Measurements from ENCODE around the gene SLC37A1. TPM values are rescaled to one million over a fixed set of nuclear protein-coding genes. Genes with fewer than 3 reads are reported as not detected.

Gene SLC37A1
- total RNA-seq, 2 donors from 2014 or later: 22.7 to 47.0 TPM

DNA sequence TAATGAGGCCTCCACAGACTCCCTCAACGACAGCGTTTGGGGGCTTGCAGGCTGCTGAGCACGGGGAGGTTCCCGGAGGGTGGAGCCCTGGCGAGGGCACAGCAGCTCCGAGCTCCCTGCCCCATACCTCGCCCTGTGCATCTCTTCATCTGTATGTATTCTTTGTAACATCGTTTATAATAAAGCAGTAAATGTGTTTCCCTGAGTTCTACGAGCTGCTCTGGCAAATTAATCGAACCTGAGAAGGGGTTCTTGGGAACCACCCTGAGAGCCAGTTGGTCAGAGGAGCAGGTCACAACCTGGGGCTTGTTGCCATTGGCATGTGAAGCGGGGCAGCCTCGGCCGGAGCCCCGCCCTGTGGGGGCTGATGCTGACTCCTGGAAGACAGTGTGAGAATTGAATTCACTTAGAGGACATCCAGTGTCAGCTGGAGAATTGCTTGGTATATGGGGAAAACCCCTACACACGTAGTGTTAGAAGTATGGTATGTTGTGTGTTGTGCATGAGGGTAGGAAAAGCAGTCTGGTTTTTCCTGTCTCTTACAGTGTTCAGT, 11.5 kb downstream of the SLC37A1 start:
- DNase-seq: peak; percentile 59
- no peaks in the 10 kb centered on the region for H3K27me3 ChIP-seq (ENCODE audit: control insufficient read depth, insufficient read depth, low read length, poor library complexity, severe bottlenecking)
- H3K9ac ChIP-seq (ENCODE audit: extremely low read depth, low read length, poor library complexity, severe bottlenecking): no peak overlapping the region
- no peaks in the 10 kb centered on the region for H3K9me3 Mint-ChIP-seq
- peak overlapping the region; percentile 30 for H3K4me3 Mint-ChIP-seq
- H3K9me3 ChIP-seq (ENCODE audit: control insufficient read depth, low read length): no peaks in the 10 kb centered on the region
- H3K27ac ChIP-seq (ENCODE audit: low read depth, low read length): peak overlapping the region; percentile 36
- no peak overlapping the region for H3K4me3 ChIP-seq (ENCODE audit: low read length)
- H3K36me3 Mint-ChIP-seq (ENCODE audit: low read depth): peaks cover 65% of the 10 kb centered on the region
- no peaks in the 10 kb centered on the region for H3K27me3 Mint-ChIP-seq (ENCODE audit: insufficient read depth)
- TF ChIP-seq, protein P1, sequence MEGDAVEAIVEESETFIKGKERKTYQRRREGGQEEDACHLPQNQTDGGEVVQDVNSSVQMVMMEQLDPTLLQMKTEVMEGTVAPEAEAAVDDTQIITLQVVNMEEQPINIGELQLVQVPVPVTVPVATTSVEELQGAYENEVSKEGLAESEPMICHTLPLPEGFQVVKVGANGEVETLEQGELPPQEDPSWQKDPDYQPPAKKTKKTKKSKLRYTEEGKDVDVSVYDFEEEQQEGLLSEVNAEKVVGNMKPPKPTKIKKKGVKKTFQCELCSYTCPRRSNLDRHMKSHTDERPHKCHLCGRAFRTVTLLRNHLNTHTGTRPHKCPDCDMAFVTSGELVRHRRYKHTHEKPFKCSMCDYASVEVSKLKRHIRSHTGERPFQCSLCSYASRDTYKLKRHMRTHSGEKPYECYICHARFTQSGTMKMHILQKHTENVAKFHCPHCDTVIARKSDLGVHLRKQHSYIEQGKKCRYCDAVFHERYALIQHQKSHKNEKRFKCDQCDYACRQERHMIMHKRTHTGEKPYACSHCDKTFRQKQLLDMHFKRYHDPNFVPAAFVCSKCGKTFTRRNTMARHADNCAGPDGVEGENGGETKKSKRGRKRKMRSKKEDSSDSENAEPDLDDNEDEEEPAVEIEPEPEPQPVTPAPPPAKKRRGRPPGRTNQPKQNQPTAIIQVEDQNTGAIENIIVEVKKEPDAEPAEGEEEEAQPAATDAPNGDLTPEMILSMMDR (conservative IDR thresholded peaks at IDR 0.05): no peak
- peaks cover 40% of the 10 kb centered on the region for H3K4me1 Mint-ChIP-seq
- peak overlapping the region; percentile 76 for H3K27ac Mint-ChIP-seq
- WGBS, 2 experiments (ENCODE audit: insufficient coverage in 1 of 2, insufficient read length in 1 of 2): 33 to 47% methylated on average over 11 to 15 of the region's 15 CpGs
- H3K36me3 ChIP-seq (ENCODE audit: control insufficient read depth, insufficient read depth, low read length): peaks cover 18% of the 10 kb centered on the region
- peaks cover 5% of the 10 kb centered on the region for H3K4me1 ChIP-seq (ENCODE audit: control insufficient read depth, insufficient read depth, low read length)

GRCh38 chr21:42525676-42526378, 12.2 kb downstream of the SLC37A1 start:
- H3K4me3 Mint-ChIP-seq: no peak overlapping the region
- Histone ChIP-seq H3K9me3 (ENCODE audit: control insufficient read depth, low read length) (no peaks in the 10 kb centered on the region), H3K27me3 (ENCODE audit: control insufficient read depth, insufficient read depth, low read length, poor library complexity, severe bottlenecking) (no peaks in the 10 kb centered on the region), H3K4me1 (ENCODE audit: control insufficient read depth, insufficient read depth, low read length) (peaks cover 5% of the 10 kb centered on the region), H3K9ac (ENCODE audit: extremely low read depth, low read length, poor library complexity, severe bottlenecking) (no peak overlapping the region), H3K36me3 (ENCODE audit: control insufficient read depth, insufficient read depth, low read length) (peaks cover 17% of the 10 kb centered on the region), H3K27ac (ENCODE audit: low read depth, low read length) (no peak overlapping the region), H3K4me3 (ENCODE audit: low read length) (no peak overlapping the region)
- peaks cover 60% of the 10 kb centered on the region for H3K36me3 Mint-ChIP-seq (ENCODE audit: low read depth)
- no peaks in the 10 kb centered on the region for H3K9me3 Mint-ChIP-seq
- no peaks in the 10 kb centered on the region for H3K27me3 Mint-ChIP-seq (ENCODE audit: insufficient read depth)
- 90 to 91% methylated on average over 3 to 9 of the region's 9 CpGs for WGBS, 2 experiments (ENCODE audit: insufficient coverage in 1 of 2, insufficient read length in 1 of 2)
- H3K27ac Mint-ChIP-seq: no peak overlapping the region
- H3K4me1 Mint-ChIP-seq: peaks cover 44% of the 10 kb centered on the region
- DNase-seq: no peak
- TF ChIP-seq, protein P1 (conservative IDR thresholded peaks at IDR 0.05): no peak

DNA sequence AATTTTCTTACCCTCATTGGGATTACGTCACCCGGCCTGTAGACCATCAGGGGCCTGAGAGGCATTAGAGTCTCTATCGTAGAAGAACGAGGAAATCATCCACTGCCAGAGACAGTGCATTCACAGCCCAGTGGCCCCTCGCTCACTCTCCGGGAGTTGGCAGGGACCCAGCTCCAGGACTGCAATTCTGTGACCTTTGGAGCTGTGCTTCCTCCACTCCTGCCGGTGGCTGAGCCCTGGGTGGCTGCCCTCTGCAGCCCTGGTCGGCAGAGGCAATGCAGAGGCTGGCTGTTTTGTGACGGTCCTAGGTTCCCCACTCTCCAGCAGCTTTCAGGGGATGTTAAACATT, 12.7 kb downstream of the SLC37A1 start:
- Histone ChIP-seq H3K27me3 (ENCODE audit: control insufficient read depth, insufficient read depth, low read length, poor library complexity, severe bottlenecking) (no peaks in the 10 kb centered on the region), H3K9ac (ENCODE audit: extremely low read depth, low read length, poor library complexity, severe bottlenecking) (no peak overlapping the region), H3K36me3 (ENCODE audit: control insufficient read depth, insufficient read depth, low read length) (peaks cover 11% of the 10 kb centered on the region), H3K4me3 (ENCODE audit: low read length) (no peak overlapping the region), H3K4me1 (ENCODE audit: control insufficient read depth, insufficient read depth, low read length) (peaks cover 5% of the 10 kb centered on the region), H3K27ac (ENCODE audit: low read depth, low read length) (no peak overlapping the region), H3K9me3 (ENCODE audit: control insufficient read depth, low read length) (no peaks in the 10 kb centered on the region)
- peaks cover 55% of the 10 kb centered on the region for H3K36me3 Mint-ChIP-seq (ENCODE audit: low read depth)
- H3K27me3 Mint-ChIP-seq (ENCODE audit: insufficient read depth): no peaks in the 10 kb centered on the region
- peaks cover 45% of the 10 kb centered on the region for H3K4me1 Mint-ChIP-seq
- TF ChIP-seq, protein P1 (conservative IDR thresholded peaks at IDR 0.05): no peak
- WGBS, 2 experiments (ENCODE audit: insufficient coverage in 1 of 2, insufficient read length in 1 of 2): 86 to 91% methylated on average over 8 to 9 of the region's 9 CpGs
- no peaks in the 10 kb centered on the region for H3K9me3 Mint-ChIP-seq
- no peak overlapping the region for H3K4me3 Mint-ChIP-seq
- peak; percentile 30 for DNase-seq
- H3K27ac Mint-ChIP-seq: no peak overlapping the region
